ENCODE measurements around the gene VEGFB. TPM values are rescaled to one million over a fixed set of nuclear protein-coding genes. Genes with fewer than 3 reads are reported as not detected.

The VEGFB gene
- total RNA-seq, 1 donor from 2014 or later, result 12.3 TPM

DNA sequence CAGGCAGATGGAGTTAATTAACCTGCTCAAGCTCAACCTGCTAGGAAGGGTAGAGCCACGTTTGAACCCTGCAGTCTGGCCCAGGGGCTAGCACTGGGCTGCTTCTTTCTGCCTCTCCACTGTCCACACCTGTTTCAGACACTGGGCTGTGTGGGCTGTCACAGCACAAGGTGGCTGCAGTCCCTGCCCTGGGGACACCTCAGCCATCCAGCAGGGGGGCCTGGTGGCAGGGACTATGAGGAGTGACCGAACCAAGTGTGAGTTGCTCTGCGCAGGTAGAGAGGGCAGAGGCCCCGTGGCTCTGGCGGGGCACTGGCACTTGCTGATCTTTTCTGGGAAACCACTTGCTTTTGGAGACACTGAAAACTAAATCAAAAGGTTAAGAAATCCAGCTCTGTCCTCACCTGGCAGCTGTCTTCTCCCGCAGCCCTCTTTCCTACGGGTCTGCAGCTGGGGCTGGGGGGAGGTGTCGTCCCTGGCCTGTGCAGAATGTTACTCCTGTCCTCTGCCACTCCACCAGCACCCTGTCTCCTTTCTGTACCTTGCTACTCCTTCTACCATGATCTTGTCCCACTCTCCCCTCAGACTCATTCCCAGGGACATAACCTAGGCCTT lies 44.3 kb downstream of the VEGFB start:
- Mint-ChIP-seq H3K27ac (ENCODE audit: unreplicated experiment) (no peak overlapping the region), H3K36me3 (ENCODE audit: unreplicated experiment) (no peaks in the 10 kb centered on the region), H3K4me1 (ENCODE audit: low read depth, unreplicated experiment) (peaks cover 3% of the 10 kb centered on the region), H3K27me3 (ENCODE audit: unreplicated experiment) (peaks cover 2% of the 10 kb centered on the region), H3K9me3 (ENCODE audit: unreplicated experiment) (peaks cover 2% of the 10 kb centered on the region), H3K4me3 (ENCODE audit: unreplicated experiment) (peak overlapping the region; percentile 8)
- TF ChIP-seq CTCF (IDR thresholded peaks at IDR 0.05; ENCODE audit: partially characterized antibody, unreplicated experiment), result no peak
- no peak for DNase-seq

DNA sequence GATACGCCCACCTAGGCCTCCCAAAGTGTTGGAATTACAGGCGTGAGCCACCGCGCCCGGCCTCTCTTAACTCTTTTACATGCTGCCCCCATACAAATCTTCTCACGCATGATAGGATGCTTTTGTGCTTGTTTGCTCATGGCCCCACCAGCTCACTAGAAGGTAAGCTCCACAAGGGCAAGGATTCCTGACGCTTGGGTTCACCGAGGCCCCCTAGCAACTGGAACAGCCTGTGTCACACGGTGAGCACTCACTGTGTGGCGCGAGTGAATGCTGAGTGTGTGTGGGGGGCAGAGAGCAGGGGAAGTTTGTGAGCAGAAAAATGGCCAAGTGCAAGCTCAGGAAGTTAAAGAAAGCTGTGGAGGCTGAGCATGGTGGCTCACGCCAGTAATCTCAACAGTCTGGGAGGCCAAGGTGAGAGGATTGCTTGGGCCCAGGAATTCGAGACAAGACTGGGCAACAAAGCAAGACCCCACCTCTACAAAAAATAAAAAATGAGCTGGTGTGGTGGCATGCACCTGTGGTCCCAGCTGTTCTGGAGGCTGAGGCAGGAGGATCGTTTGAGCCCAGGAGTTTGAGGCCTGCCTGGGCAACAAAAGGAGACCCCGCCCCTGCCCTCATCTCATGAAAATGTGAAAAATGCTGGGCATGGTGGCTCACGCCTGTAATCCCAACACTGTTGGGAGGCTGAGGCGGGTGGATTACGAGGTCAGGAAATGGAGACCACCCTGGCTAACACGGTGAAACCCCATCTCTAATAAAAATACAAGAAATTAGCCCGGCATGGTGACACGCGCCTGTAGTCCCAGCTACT lies 47.8 kb downstream of the VEGFB start:
- Mint-ChIP-seq H3K36me3 (ENCODE audit: unreplicated experiment) (no peaks in the 10 kb centered on the region), H3K4me3 (ENCODE audit: unreplicated experiment) (no peak overlapping the region), H3K4me1 (ENCODE audit: low read depth, unreplicated experiment) (peaks cover 8% of the 10 kb centered on the region), H3K9me3 (ENCODE audit: unreplicated experiment) (peaks cover 7% of the 10 kb centered on the region), H3K27me3 (ENCODE audit: unreplicated experiment) (peaks cover 2% of the 10 kb centered on the region), H3K27ac (ENCODE audit: unreplicated experiment) (no peak overlapping the region)
- no peak for TF ChIP-seq CTCF (IDR thresholded peaks at IDR 0.05; ENCODE audit: partially characterized antibody, unreplicated experiment)
- DNase-seq, result no peak

DNA sequence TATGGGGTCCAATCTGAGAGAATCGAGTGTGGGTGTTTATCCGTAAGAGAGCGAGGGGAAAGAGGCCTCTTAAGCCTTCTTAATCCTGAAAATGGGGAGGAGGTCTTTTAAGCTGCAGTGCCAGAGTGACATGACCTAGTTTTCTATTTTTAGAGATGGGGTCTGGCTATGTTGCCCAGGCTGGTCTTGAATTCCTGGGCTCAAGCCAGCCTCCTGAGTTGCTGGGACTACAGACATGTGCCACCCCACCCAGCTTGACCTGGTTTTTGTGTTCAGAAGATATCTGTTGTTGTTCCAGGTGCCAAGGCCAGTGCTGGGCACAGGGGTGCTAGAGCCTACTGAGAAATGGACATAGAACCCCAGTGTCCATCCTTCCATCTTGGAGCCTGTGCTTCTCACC lies 48.7 kb downstream of the VEGFB start:
- Mint-ChIP-seq H3K27me3 (ENCODE audit: unreplicated experiment) (peaks cover 2% of the 10 kb centered on the region), H3K4me1 (ENCODE audit: low read depth, unreplicated experiment) (peaks cover 8% of the 10 kb centered on the region), H3K36me3 (ENCODE audit: unreplicated experiment) (no peaks in the 10 kb centered on the region), H3K9me3 (ENCODE audit: unreplicated experiment) (peaks cover 8% of the 10 kb centered on the region), H3K4me3 (ENCODE audit: unreplicated experiment) (peak overlapping the region; percentile 34), H3K27ac (ENCODE audit: unreplicated experiment) (no peak overlapping the region)
- TF ChIP-seq CTCF (IDR thresholded peaks at IDR 0.05; ENCODE audit: partially characterized antibody, unreplicated experiment), result no peak
- no peak for DNase-seq

DNA sequence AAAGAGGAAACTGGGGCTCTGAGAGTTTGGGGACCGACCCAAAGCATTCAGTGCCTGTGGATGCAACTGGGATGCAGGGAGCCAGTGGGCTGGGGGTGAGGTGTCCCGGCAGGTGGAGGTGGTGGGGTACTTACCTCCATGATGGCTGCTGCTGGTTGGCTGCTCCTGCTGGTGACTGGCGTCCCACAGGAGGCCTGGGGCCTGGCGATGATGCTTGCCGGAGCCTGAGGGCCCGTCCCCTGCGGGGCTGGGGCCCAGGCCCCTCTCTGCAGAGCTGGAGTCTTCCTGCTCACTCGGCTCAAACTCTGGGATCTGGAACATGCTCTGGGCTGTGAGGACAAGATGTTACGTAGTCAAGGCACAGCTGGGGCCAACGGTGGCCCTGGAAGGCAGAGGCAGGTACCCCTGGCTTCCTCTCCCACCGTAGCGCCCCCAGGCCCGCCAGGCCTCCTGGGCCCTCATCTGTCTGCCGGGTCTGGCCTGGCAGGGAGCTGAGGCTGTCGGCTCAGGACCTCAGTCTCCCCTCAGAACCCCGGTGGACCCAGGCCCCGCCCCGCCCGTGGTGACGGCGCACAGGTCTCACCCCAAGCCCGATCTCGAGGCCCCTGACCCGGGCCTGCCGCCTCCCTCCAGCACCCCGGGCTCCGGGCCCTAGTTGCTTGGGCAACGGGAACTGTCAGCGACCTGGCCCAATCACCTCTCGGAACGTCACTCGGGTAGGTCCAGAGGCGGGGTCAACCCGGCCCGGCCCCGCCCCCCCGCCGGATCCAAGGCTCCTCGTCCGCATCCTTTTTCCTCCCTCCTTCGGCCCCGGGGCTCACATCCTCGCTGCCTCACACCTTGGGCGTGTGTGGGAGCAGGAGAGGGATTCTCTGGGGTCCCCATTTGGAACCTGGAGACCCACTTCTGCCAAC lies 49.9 kb downstream of the VEGFB start, which contains the start of gene BAD:
Gene BAD (minus strand): TSS at position 618 of the 914 bp plus-strand sequence. CDS start 297 bp downstream, at position 321.
- Mint-ChIP-seq H3K4me3 (ENCODE audit: unreplicated experiment) (peak within 1 kb of the TSS; percentile 87), H3K27me3 (ENCODE audit: unreplicated experiment) (peaks cover 2% of the 10 kb centered on the region), H3K9me3 (ENCODE audit: unreplicated experiment) (peaks cover 8% of the 10 kb centered on the region), H3K27ac (ENCODE audit: unreplicated experiment) (no peak within 1 kb of the TSS), H3K36me3 (ENCODE audit: unreplicated experiment) (no peaks in the 10 kb centered on the region), H3K4me1 (ENCODE audit: low read depth, unreplicated experiment) (peaks cover 8% of the 10 kb centered on the region)
- peak; percentile 96 for DNase-seq
- TF ChIP-seq CTCF (IDR thresholded peaks at IDR 0.05; ENCODE audit: partially characterized antibody, unreplicated experiment), result no peak

All from glutamatergic neuron (in vitro differentiated cells).